MCF 10A (cell line): ENCODE measurements around the gene ZBTB46. TPM values are rescaled to one million over a fixed set of nuclear protein-coding genes. Genes with fewer than 3 reads are reported as not detected.

Experiments used
- BruUV-seq: library from RNA; stranded (reverse); fragments of 400-500 nt; replicated peaks from 2 replicates; lab custom pipeline; 2021; lab: Mats Ljungman, UMichigan
- CTCF ChIA-PET: fragments of 300-600 bp; sonication (Branson Sonifier 250); formaldehyde crosslinking; extraction: SDS; loops from one replicate; lab custom pipeline; 2021; ENCODE audit warnings: antibody characterized with exemption, inconsistent platforms; lab: Yijun Ruan, JAX
- POLR2A ChIA-PET: fragments of 300-600, 350-650 bp; sonication (Branson Sonifier 250); formaldehyde crosslinking; extraction: SDS; loops from one replicate; lab custom pipeline; 2020; ENCODE audit warnings: antibody characterized with exemption, inconsistent platforms; lab: Yijun Ruan, JAX
- DNase-seq: peaks from one replicate; pipeline ENCODE4 v3.0.0-alpha.2; 2018; ENCODE audit not compliant: unreplicated experiment
- H3K27ac Mint-ChIP-seq: one replicate; pipeline ENCODE4 v1.8.0; 2022; ENCODE audit warnings: mild to moderate bottlenecking, low read depth, mixed read lengths; ENCODE audit not compliant: unreplicated experiment
- H3K27me3 Mint-ChIP-seq: one replicate; pipeline ENCODE4 v1.8.0; 2022; ENCODE audit warnings: mixed read lengths; ENCODE audit not compliant: insufficient read depth, unreplicated experiment
- H3K36me3 Mint-ChIP-seq: one replicate; pipeline ENCODE4 v1.8.0; 2022; ENCODE audit warnings: mild to moderate bottlenecking, moderate library complexity, mixed read lengths; ENCODE audit not compliant: insufficient read depth, unreplicated experiment
- H3K4me1 Mint-ChIP-seq: one replicate; pipeline ENCODE4 v1.8.0; 2022; ENCODE audit warnings: mixed read lengths; ENCODE audit not compliant: insufficient read depth, unreplicated experiment
- H3K4me3 Mint-ChIP-seq: one replicate; pipeline ENCODE4 v1.8.0; 2022; ENCODE audit warnings: mild to moderate bottlenecking, moderate library complexity, mixed read lengths; ENCODE audit not compliant: unreplicated experiment
- H3K9me3 Mint-ChIP-seq: one replicate; pipeline ENCODE4 v1.8.0; 2022; ENCODE audit warnings: mixed read lengths; ENCODE audit not compliant: unreplicated experiment
- CTCF ChIP-seq: fragments of 200-600 bp; IDR thresholded peaks from one replicate; pipeline ENCODE4 v1.8.0; 2022; ENCODE audit warnings: antibody characterized with exemption, mild to moderate bottlenecking; ENCODE audit not compliant: unreplicated experiment
- intact Hi-C: fragments of 100-400 bp; cut with micrococcal nuclease; formaldehyde crosslinking; loops from 2 replicates; pipeline ENCODE4 v1.14.1; 2022
- total RNA-seq: library from RNA; stranded (reverse); gene quantifications from 2 replicates; pipeline ENCODE4 v1.2.3, GENCODE V29; 2022

The ZBTB46 gene
- total RNA-seq, 1 experiment from 2014 or later: 0.63 TPM

DNA sequence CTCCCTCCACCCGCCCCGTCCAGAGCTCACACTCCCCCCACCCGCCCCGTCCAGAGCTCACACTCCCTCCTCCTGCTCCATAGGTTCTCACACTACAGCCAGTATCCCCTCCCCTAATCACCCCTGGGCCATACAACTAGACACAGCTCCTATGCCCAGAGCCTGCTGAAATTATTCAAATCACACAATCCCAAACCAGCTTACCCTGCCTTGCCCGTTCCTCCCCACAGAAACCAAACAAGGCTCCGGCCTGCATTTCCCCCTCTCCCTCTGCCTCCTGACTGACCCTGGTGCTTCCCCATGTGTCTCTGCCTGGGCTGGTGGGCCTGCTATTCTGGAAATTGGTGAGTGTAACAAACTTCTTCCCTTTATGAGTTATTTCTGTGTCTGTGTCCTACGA lies 72.9 kb downstream of the ZBTB46 start:
- ChIA-PET CTCF (no interaction called here), POLR2A (interaction anchor here (0.7 kb wide), 1 partner anchor 53 kb away, joined by 4 read pairs; no protein-coding TSS in a partner anchor)
- H3K4me1 Mint-ChIP-seq: no peaks in the 10 kb centered on the region
- H3K27me3 Mint-ChIP-seq: peaks cover 31% of the 10 kb centered on the region
- H3K36me3 Mint-ChIP-seq: no peaks in the 10 kb centered on the region
- intact Hi-C loops: no loop called here
- no peak for DNase-seq
- BruUV-seq: no TSS peak
- no peak overlapping the region for H3K27ac Mint-ChIP-seq
- no peak overlapping the region for H3K4me3 Mint-ChIP-seq
- no peaks in the 10 kb centered on the region for H3K9me3 Mint-ChIP-seq
- TF ChIP-seq CTCF: no peak

DNA sequence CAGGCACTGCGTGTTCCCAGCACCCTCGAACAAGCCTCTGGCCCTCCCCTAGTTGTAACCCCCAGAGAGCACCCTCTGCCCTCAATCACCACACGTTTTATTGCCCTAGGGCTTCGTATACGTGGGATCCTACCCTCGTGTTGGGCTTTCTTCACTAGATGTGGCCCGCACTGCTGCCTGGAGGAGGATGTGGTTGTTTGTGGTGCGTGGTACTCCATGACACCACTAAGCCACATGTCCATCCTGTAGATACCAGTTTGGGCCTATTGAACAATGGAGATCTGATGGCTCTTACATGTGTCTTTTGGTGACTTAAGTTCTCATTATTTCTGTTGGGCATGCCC lies 74.4 kb downstream of the ZBTB46 start:
- H3K27ac Mint-ChIP-seq: no peak overlapping the region
- TF ChIP-seq CTCF: no peak
- no TSS peak for BruUV-seq

GRCh38 chr20:63755933-63756647 lies 75.0 kb downstream of the ZBTB46 start:
- Mint-ChIP-seq H3K9me3 (no peaks in the 10 kb centered on the region), H3K27me3 (peaks cover 31% of the 10 kb centered on the region), H3K4me1 (no peaks in the 10 kb centered on the region), H3K4me3 (no peak overlapping the region), H3K36me3 (no peaks in the 10 kb centered on the region), H3K27ac (no peak overlapping the region)
- no TSS peak for BruUV-seq
- POLR2A ChIA-PET: interaction anchor here (0.6 to 1.7 kb wide), 4 partner anchors 11 to 98 kb away, joined by 3 to 5 read pairs (median 4); no protein-coding TSS in a partner anchor
- CTCF ChIA-PET: interaction anchor here (0.7 to 1.9 kb wide), 2 partner anchors 18 to 30 kb away, joined by 3 to 6 read pairs; no protein-coding TSS in a partner anchor
- no peak for TF ChIP-seq CTCF
- intact Hi-C loops: no loop called here
- DNase-seq: no peak

More for the DNA sequence above, 74.4 kb downstream of the ZBTB46 start:
- ChIA-PET POLR2A (interaction anchor here (0.7 kb wide), 1 partner anchor 51 kb away, joined by 3 read pairs; no protein-coding TSS in a partner anchor), CTCF (interaction anchor here (0.7 kb wide), 1 partner anchor 32 kb away, joined by 3 read pairs; no protein-coding TSS in a partner anchor)
- Mint-ChIP-seq H3K27me3 (peaks cover 31% of the 10 kb centered on the region), H3K36me3 (no peaks in the 10 kb centered on the region), H3K9me3 (no peaks in the 10 kb centered on the region), H3K4me3 (no peak overlapping the region), H3K4me1 (no peaks in the 10 kb centered on the region)
- DNase-seq: no peak
- intact Hi-C loops: no loop called here

GRCh38 chr20:63754008-63754407 lies 77.1 kb downstream of the ZBTB46 start:
- CTCF ChIA-PET: no interaction called here
- DNase-seq: no peak
- Mint-ChIP-seq H3K9me3 (no peaks in the 10 kb centered on the region), H3K4me1 (no peaks in the 10 kb centered on the region), H3K36me3 (peaks cover 2% of the 10 kb centered on the region), H3K27me3 (peaks cover 22% of the 10 kb centered on the region), H3K4me3 (no peak overlapping the region), H3K27ac (no peak overlapping the region)
- TF ChIP-seq CTCF: no peak
- POLR2A ChIA-PET: interaction anchor here (1.0 to 1.5 kb wide), 2 partner anchors 9 to 47 kb away, joined by 3 to 8 read pairs; partner anchors contain the start of genes ARFRP1 and ZGPAT
- intact Hi-C loops: no loop called here
- BruUV-seq: no TSS peak
